COR-L47 (cell line): ENCODE measurements around the gene LKAAEAR1.

Experiments used
- DNase-seq: peaks from one replicate; lab custom pipeline; 2025; lab: John Stamatoyannopoulos, UW

The LKAAEAR1 gene

GRCh38 chr20:64110411-64111068 is 26.3 kb upstream of the LKAAEAR1 start:
- DNase-seq = no peak

- no peak for DNase-seq
Observed at GRCh38 chr20:64109831-64110391, 25.7 kb upstream of the LKAAEAR1 start.

- DNase-seq = no peak
Observed at GRCh38 chr20:64108731-64109681, 24.8 kb upstream of the LKAAEAR1 start.

- no peak for DNase-seq
Observed at GRCh38 chr20:64107736-64108457, 23.7 kb upstream of the LKAAEAR1 start.

GRCh38 chr20:64106981-64107735 is 23.0 kb upstream of the LKAAEAR1 start, which contains the start of gene NPBWR2:
Gene NPBWR2, minus strand, starts transcription at chr20:64107565. Its CDS starts 734 bp downstream, at chr20:64106831.
- no peak for DNase-seq

GRCh38 chr20:64106435-64106961 is 22.3 kb upstream of the LKAAEAR1 start:
- no peak for DNase-seq

GRCh38 chr20:64105846-64106434 is 21.7 kb upstream of the LKAAEAR1 start:
- DNase-seq = no peak

GRCh38 chr20:64104667-64105451 is 20.7 kb upstream of the LKAAEAR1 start:
- no peak for DNase-seq

GRCh38 chr20:64103871-64104666 is 19.9 kb upstream of the LKAAEAR1 start:
- no peak for DNase-seq

GRCh38 chr20:64102647-64103354 is 18.6 kb upstream of the LKAAEAR1 start:
- peak; percentile 67 for DNase-seq

- DNase-seq = peak; percentile 54
Observed at GRCh38 chr20:64101731-64102621, 17.8 kb upstream of the LKAAEAR1 start.

- no peak for DNase-seq
Observed at GRCh38 chr20:64100946-64101688, 16.9 kb upstream of the LKAAEAR1 start.

GRCh38 chr20:64100566-64100888 is 16.3 kb upstream of the LKAAEAR1 start:
- DNase-seq = no peak

- DNase-seq = peak; percentile 47
Observed at GRCh38 chr20:64099880-64100565, 15.8 kb upstream of the LKAAEAR1 start.

GRCh38 chr20:64099086-64099786 is 15.0 kb upstream of the LKAAEAR1 start:
- peak; percentile 91 for DNase-seq
